Stomach smooth muscle (tissue), 2 donors: Measurements from ENCODE around the gene CEL.

Experiments used
- H3K27ac ChIP-seq: one replicate; pipeline ENCODE4 v1.7.0; 2013; ENCODE audit warnings: mild to moderate bottlenecking, low read length, inconsistent platforms
- H3K27me3 ChIP-seq, 2 donors: one replicate each; pipeline ENCODE4 v1.7.0; 2013; ENCODE audit warnings: low read length in 2 of 2; ENCODE audit not compliant: insufficient read depth in 2 of 2, control insufficient read depth in 1 of 2
- H3K36me3 ChIP-seq, 2 donors: one replicate each; pipeline ENCODE4 v1.7.0; 2013; ENCODE audit warnings: low read length in 2 of 2; ENCODE audit not compliant: control insufficient read depth in 2 of 2, insufficient read depth in 2 of 2
- H3K4me1 ChIP-seq: one replicate; pipeline ENCODE4 v1.7.0; 2013; ENCODE audit warnings: low read length; ENCODE audit not compliant: control insufficient read depth, insufficient read depth
- H3K4me3 ChIP-seq, 2 donors: one replicate each; pipeline ENCODE4 v1.7.0; 2013; ENCODE audit warnings: low read length in 2 of 2
- H3K9ac ChIP-seq, 2 donors: one replicate each; pipeline ENCODE4 v1.7.0; 2013; ENCODE audit warnings: low read length in 2 of 2, mild to moderate bottlenecking in 1 of 2
- H3K9me3 ChIP-seq, 2 donors: one replicate each; pipeline ENCODE4 v1.7.0; 2013; ENCODE audit warnings: low read length in 2 of 2; ENCODE audit not compliant: control insufficient read depth in 2 of 2
- donor health status: healthy.
- donor health status: Pancreatic carcinoma.

Gene CEL

GRCh38 chr9:133119103-133119845 lies 57.5 kb downstream of the CEL start:
- Histone ChIP-seq H3K36me3 (no peaks in the 10 kb centered on the region), H3K27me3 (no peaks in the 10 kb centered on the region), H3K4me1 (peaks cover 72% of the 10 kb centered on the region), H3K9ac (peak overlapping the region; percentile 45 to 71), H3K9me3 (no peaks in the 10 kb centered on the region), H3K27ac (peak overlapping the region; percentile 64), H3K4me3 (peak overlapping the region; percentile 84 to 86)

DNA sequence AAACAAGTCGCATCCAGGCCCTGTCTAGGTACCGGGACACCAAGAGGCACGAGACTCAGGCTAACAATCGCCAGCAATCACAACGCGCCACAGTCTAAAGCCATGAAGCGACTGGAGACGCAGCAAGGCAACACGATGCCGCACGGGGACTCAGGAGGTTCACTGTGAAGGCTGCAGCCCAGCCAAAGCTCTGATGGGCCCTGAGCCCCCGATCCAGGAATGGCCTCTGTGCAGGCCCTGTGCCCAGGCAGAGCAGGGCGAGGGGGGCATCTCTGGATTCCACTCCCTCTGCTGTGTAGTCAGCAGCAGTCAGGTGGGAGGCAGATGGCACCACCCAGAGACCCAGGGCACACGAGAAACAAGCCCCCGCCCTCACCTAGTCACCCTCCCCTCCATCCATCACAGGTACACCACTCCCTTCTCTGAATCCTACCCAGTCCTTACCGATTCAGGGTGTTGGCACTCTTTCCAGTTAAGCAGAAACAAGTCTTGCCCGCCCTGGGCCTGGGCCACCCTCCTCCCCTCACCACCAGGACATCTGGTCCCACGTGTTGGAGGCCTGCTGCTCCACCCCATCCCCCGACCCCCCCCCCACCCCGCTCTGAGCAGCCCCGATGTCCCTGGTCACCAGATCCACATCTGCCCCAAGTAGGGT lies 58.2 kb downstream of the CEL start:
- Histone ChIP-seq H3K4me3 (peak overlapping the region; percentile 84 to 86), H3K4me1 (peaks cover 65% of the 10 kb centered on the region), H3K36me3 (no peaks in the 10 kb centered on the region), H3K9ac (peak overlapping the region; percentile 71 to 85), H3K9me3 (no peaks in the 10 kb centered on the region), H3K27me3 (no peaks in the 10 kb centered on the region), H3K27ac (peak overlapping the region; percentile 64)

DNA sequence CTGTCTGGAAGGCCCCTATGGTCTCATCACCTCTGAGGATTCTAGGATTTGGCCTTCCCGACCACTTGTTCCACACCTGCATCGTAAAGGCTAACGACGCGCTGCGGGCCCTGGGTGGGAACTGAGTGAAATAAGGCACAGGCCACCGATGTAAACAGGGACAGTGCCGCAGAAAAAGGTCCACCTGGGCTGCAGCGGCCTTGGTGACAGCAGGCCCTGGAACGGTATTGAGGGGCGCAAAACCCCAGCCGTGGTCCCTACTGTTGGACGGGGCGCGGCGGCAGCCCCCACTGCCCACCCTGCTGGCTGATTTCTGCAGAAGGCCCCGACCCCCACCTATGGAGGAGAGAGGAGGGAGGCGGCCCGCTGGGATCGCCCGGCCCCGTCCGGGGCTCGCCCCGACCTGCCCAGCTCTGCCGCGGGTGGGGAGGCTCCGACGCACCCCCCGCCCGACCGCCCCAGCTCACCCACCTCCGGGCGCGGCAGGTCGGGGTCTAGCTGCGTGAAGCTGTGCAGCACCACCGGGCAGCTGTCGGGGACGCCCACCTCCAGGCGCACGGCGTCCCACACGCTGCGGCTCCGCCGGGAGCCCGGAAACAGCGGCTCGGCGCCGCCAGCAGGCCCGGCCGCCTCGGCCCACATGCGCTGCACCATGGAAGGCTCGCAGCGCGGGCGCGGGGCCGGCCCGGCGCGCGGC lies 58.9 kb downstream of the CEL start:
- H3K27me3 ChIP-seq: no peaks in the 10 kb centered on the region
- peak overlapping the region; percentile 84 to 86 for H3K4me3 ChIP-seq
- peaks cover 59% of the 10 kb centered on the region for H3K4me1 ChIP-seq
- H3K9me3 ChIP-seq: no peaks in the 10 kb centered on the region
- H3K27ac ChIP-seq: peak overlapping the region; percentile 75
- no peaks in the 10 kb centered on the region for H3K36me3 ChIP-seq
- H3K9ac ChIP-seq: peak overlapping the region; percentile 58 to 85
